GM21529 (cell line): Measurements from ENCODE around the gene ADNP.
"Not testable (repeated sequence)": the region's sequence is repeated elsewhere in the genome, so short reads cannot be mapped to it uniquely, and the experiment has no call there.

Source experiments
- ATAC-seq: cut with Tn5 transposase; IDR thresholded peaks from one replicate; pipeline ENCODE4 v1.9.1; 2021; ENCODE audit not compliant: unreplicated experiment

The ADNP gene

DNA sequence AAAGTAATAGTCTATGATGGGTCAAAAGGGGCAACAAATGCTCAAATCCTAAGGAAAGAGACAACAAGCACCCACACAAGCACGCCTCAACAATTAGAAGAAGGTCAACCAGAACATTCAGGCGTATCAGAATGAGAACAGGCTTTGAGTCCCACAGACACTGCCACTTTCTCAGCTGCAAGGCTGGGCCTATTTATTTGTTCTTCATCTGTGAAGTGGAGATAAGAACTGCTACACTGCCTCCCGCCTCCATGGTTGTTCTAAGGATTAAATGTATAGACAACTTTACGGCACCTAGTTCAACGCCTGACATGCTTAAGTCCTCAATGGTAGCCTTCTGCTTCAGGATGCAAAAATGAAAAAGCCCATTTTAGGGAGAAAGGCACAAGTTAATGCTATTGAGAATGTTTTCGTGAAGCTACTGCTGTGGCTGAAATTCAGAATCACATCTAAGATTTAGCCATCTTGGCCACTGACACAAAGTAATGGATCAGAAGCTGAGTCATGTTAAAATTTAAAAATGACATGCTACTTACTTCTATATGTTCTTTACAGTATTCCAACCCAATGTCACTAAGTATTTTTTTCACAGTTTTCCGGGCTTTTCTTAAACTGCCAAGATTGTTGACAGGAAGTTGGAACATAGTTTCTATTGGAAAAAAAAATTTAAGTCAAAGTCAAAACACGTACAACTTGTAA, 27.7 kb downstream of the ADNP start:
- no peak for ATAC-seq

DNA sequence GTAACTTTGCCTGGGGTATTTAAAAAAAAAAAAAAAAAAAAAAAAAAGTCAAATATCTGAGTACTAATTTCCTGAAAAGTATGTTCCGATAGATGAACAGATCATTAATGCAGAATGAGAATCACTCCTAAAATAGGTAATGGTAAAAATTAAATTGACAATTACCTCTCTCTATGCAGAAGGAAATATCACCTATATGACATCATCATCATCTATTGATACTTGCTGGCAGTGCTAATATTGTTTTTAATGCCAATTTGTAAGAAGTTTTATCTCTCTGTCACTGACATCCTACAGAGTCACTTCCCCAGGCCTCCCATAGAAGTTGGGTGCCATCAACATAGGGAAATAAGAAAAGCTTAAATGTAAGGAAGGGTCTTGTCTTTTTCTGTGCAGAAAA, 29.9 kb downstream of the ADNP start:
- ATAC-seq = no peak

DNA sequence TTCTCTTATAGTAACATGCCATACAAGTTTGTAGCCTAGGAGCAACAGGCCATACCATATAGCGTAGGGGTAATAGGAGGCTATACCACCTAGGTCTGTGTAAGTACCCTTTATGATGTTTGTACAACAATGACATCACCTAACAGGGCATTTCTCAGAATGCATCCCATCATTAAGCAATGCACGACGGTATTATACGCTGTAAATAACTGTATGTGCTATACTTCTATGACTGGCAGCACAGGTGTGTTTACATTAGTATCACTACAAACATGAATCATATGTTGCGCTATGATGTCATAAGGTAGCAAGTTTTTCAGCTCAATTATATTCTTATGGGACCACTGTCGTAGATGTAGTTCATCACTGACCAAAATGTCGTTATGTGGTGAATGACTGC, 31.0 kb downstream of the ADNP start:
- no peak for ATAC-seq

DNA sequence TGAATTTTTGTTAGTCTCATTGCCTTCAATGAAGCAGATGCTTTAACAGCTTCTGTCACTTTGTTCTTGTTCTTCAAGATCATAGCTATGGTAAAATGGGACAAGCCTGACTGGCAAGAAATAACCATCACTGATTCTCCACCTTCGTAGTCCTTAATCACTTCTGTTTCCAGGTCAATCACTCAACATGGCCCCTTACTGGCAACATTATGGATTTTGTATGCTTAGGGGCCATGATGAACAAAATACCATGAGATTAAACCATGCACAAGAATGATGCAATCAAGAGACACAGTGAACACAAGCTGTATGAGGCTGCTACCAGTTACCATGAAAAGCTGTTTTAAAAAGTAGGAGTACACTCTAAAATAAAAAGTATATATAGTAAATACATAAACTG, 32.8 kb downstream of the ADNP start:
- no peak for ATAC-seq

DNA sequence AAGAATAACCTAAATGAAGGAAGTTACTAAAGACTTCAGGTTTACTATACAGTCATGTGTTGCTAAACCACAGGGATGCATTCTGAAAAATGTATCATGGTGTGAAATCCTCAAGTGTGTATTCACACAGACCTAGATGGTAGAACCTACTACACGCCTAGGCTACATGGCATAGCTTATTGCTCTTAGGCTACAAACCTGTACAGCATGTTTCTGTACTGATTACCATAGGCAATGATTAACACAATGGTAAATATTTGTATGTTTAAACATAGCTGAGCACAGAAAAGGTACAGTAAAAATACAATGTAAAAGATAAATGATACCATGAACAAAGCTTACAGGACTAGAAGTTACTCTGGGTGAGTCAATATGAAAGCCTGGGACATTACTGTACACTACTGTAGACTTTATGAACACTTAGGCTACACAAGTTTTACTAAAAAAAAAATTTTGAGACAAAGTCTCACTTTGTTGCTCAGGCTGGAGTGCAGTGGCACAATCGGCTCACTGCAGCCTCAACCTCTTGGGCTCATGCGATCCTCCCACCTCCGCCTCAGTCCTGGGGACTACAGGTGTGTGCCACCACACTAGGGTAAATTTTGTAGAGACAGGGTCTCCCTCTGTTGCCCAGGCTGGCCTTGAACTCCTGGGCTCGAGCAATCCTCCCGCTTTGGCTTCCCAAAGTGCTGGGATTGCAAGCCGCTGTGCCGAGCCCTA, 36.0 kb downstream of the ADNP start:
- no peak for ATAC-seq

DNA sequence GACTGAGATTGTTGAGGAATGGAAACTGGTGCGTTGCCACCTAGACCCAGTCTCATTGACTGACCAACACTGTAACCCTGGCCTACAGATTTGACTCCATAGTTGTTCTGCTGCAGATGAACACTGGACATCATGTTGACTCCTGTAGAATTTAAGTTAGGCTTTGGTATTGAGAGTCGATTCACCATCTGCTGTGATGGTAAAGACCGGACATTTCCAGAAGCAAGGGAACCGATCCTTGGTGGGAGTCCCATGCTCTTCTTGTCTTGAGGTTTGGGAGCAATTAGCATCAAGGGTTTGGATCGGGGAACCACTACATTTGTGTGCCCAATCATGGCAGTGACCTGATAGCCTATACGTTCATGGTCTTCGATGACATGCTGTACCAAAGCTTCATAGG, 37.6 kb downstream of the ADNP start:
- no peak for ATAC-seq

DNA sequence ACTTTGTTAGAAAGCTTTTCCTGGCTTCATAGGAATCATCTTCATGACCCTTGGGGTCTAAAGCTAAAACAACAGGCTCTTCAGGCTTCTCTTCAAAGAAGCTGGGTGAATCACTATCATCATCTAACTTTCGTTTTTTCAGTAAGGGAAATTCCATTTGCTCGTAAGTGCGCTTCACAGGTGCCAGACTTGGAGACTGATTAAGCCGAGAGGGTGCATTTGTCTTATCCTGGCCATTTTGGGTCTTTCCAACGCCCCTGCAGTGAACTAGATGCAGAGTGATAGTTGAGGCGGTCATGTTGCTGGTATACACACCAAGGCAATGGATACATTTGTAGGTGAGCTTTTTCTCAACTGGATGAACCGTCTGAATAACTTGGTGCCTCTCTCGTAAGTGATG, 38.8 kb downstream of the ADNP start:
- ATAC-seq = peak; percentile 45

DNA sequence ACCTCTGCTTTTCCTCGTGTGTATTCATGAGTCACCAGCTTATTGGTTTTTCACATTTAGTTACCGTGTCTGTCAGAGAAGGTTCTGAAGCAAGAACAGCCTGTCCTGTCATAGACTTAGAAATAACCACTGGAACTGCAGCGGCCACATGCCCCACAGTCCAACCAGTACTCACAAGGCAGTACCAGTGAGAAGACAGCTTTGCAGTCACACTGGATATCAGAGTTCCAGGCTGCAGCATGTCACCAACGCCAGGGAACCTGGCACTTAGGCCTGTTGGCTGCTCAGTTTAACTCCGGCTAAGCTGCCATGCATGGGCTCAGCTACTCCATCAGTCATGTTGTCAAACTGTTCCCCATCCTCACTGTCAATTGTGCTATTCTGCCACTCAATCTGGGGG, 40.1 kb downstream of the ADNP start:
- no peak for ATAC-seq

DNA sequence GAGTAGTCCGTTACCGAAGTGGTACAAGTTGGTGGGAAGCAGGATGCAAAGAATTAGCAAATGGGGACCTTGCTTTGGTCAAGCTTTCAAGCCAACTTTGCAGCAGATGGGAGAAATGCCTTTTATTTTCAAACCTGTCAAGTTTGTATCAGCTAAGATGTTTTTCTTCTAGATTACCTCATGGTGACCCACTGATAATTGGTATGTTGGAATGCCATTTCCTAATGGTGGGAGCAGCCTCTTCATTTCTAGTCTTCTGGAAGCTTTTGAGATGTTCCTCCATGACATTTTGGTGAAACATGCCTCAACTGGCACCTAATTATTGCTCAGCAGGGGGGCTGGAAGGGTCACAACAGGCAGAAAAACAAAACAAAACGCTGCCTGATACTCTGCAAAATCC, 43.7 kb downstream of the ADNP start:
- no peak for ATAC-seq

DNA sequence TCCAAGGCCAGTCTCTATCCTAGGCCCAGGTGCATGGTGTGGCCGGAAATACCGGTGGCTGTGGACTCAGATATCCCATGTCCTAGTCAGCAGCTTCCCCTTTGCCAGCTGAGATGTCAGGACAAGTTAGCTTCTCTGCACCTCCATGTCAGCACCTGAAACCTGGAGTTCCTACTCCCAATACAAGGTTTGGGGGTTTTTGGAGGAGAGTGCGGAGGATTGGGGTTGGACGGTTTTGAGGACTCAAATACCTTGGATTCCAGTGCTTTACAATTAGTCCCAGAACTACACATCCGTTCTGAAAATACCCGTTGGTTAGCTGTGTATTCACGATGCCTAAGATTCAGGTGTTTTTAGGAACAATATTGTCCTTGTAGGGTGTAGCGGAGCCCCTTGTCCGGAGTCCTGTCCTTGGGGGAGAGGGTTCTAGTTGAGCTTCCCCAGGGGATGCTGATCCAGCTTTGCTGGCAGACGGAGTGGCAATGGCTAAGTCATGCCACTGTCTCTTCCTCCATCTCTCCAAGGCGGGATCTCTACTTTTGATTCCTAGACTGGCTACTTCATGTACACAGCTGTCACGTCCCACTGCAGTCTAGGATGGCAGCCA, 45.0 kb downstream of the ADNP start:
- ATAC-seq = no peak

DNA sequence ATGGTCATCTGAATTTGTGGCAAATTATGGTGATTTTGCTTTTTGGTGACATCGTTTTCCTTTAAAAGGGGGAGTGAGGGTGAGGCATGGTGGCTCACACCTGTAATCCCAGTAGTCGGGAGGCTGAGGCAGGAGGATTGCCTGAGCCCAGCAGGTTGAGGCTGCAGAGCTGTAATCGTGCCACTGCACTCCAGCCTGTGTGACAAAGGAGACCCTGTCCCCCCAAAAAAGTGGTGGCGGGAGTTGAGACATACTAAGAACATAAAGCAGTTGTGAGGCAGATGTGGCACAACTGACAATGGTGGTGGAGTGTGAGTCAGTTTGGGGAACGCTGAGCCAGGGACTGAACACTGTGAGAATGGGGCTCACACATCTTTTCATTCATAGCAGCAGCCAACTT, 45.5 kb downstream of the ADNP start:
- no peak for ATAC-seq

DNA sequence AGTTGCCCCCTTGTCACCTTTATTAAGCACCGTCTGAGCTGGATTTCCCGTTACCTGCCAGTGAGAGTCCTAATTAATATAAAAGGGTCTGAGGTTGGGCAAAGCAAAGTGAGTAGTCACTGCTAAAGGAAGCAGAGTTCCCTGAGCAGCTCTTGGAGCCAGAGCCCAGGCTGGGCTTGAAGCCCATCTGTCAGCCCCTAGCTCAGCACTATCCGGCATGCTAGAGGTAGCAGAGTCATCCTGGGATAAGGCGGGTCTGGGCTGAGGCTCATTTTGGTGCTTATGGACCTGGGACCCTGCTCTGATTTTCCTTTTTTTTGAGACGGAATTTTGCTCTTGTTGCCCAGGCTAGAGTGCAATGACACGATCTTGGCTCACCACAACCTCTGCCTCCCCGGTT, 46.2 kb downstream of the ADNP start:
- ATAC-seq = no peak

DNA sequence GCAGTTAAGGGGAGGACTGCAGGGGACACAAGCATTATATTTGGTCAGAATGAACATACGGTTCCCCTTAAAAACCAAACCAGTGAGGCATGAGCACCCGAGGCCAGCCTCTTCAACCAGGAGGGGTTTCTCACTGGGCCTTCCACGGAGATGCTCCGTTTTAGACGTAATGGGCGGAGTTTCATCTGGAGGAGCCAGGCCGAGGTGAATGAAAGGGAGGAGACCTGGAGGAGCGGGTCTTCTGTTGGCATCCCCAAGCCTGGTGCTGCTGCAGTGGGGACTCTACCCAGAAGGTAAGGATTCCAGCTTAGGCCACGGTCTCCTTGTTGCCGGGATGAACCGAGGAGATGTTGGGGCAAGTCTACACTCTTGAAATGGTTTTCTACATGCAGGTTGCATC, 47.4 kb downstream of the ADNP start:
- no peak for ATAC-seq

DNA sequence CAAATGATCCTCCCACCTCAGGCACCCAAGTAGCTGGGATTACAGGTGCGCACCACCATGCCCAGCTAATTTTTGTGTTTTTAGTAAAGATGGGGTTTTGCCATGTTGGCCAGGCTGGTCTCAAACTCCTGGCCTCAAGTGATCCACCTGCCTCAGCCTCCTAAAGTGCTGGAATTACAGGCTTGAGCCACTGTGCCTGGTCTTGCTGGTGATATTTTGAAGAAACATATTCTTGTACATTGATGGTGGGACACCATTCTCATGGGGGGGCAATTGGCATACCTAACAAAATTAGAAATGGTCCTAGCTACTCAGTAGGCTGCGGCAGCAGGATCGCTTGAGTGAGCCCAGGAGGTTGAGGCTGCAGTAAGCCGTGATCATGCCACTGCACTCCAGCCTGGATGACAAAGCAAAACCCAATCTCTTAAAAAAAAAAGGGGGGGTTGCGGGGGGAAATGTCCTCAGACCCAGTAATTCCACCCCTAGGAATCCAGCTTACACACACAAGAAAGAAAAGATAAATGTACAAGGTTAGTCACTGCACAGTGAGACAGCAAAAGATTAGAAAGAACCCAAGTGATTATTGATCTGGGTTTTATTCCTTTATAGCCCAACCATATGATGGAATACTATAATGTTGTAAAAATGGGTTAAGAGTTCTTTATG, 49.3 kb downstream of the ADNP start:
- not testable (repeated sequence) for ATAC-seq

DNA sequence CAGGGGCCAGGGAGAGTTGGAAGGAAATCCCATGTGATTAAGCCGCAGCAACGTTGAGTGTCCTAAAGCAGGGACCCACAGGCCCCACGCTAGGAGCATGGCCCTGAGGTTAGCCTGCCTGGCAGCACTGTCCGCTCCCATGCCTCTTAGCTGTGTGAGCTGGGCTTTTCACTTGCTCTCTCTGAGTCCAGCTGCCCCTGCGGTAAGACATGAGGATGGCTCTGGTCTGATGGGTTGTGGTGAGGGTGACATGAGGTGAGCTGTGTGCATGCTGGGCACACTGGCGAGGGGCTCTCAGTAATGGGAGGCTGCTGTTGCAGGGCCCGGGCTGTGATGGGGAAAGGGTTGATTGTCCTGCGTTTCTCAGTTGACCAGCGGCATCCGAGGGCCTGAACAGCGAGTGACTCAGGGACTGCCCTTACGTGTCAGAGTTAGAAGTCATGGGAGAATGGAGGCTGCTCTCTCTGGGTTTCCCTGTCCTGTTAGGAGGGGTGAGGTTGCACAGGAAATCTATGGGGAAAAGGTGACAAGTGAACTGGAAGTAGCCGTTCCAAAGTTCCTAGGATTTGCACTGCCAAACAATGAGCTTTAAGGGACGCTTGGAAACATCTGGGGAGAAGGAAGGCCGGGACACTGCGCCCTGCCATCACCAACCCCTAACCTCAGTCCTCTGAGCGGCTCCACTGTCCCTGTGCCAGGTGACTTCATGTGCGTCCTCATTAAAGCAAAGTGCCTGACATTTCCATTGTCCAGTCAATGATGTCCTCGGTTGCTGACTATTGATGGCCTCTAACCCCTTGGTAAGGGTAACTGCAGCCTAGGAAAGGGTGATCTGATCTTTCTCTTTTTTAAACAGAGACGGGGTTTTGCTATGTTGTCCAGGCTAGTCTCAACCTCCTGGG, 51.3 kb downstream of the ADNP start:
- no peak for ATAC-seq

DNA sequence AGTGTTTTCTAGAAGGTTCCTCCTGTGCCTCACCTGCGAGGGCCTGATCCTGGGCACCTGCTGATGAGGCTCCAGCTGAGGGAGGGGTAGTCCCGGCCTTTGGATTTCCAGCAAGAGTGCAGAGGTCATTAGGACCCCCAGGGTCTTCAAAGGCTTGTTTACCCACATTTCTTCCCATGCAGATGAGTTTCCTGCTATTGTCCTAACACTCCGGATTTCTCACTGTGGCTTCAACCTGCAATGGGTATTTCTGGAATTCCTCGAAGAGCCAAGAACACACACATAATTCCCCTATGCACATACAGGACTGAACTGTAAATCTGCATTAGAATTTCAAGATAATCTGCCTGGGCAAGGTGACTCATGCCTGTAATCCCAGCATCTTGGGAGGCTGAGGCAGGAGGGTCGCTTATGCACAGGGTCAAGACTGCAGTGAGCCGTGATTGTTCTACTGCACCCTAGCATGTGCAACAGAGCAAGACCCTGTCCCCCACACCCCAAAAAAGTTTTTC, 53.9 kb downstream of the ADNP start:
- ATAC-seq = no peak

DNA sequence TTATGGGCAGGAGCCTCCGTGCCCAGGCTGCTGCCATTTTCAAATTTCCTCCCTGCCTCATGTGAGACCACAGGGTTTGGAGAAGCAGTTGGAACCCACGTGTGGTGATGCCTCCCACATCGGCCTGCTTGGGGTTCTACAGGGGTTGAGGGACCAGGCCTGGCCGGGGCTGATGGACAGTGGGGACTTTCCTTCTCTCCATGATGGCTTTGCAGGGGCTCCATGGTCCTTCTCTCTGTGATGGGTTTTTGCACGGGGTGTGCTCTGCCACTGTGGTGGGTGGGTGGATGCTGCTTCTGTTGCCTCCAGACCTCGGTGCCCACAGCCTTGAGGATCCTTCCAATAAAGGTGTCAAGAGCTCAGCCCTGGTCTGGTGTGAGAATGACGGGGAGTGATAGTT, 54.4 kb downstream of the ADNP start:
- ATAC-seq = no peak

DNA sequence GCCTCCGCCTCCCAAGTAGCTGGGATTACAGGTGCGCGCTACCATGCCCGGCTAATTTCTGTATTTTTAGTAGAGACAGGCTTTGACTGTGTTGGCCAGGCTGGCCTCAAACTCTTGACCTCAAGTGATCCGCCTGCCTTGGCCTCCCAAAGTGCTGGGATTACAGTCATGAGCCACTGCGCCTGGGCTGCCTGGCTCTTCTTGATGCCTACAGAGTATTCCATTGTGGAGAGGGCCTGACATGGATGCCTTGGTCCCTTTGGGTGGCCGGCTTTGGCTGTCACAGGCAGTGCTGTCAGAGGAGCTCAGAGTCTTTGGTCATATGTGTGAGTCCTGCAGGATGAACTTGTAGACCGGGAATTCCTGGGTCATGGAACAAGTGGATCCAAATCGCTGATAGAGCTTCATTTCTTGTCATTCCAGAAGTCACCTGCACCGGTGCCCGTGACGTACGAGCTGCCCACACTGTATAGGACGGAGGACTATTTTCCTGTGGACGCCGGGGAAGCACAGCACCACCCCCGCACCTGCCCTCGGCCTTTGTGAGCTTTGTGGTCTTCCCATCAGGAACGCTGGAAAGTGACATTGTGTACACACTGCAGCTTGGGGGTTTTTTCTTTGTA, 55.1 kb downstream of the ADNP start:
- no peak for ATAC-seq

DNA sequence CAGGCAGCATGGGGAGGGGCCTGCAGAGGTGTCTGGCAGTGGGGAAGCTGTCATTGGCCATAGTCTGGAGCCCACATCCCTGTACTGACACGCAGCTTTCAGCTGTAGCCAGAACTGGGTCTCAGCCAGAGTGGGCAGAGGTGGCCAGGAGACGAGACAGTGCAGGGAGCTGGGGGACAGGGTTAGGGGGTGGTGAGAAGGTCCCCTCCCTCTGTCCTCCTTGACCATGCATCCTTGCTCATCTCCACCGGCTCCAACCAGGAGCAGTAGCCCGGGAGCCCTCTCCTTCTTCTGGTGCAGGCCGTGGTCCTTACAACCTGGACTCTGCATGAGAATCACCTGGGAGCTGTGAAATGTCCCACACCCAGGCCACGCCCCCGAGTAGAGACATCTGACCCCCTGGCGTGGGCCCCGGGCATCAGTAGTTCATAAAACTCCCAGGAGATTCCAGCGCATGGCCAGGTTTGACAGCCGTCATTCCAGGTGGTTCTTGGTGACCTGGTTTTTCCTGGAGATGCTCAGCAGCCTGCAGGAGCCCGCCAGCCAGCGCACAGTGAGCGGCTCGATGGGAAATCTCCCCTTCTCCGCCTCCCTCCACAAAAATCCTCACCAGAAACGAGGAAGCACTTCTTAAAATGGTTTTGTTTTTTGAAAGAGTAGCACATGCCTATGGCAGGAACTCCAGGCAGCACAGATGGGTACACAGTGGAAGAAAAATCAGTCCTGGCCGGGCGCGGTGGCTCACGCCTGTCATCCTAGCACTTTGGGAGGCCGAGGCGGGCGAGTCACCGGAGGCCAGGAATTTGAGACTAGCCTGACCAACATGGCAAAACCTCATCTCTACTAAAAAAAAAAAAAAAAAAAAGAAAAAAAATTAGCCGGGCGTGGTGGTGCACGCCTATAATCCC, 56.2 kb downstream of the ADNP start:
- no peak for ATAC-seq
